Measurements from ENCODE around the gene PRG3. TPM values are rescaled to one million over a fixed set of nuclear protein-coding genes. Genes with fewer than 3 reads are reported as not detected.

PRG3 gene
- total RNA-seq, 1 experiment from 2014 or later = not detected

- Histone ChIP-seq H3K27ac (ENCODE audit: insufficient read length, low read depth, low read length) (no peak overlapping the region), H2AFZ (ENCODE audit: low read length) (peak overlapping the region; percentile 24), H2BK5ac (ENCODE audit: insufficient read length, low read length) (no peak overlapping the region), H3K9me3 (ENCODE audit: control insufficient read depth, low read depth, low read length) (no peaks in the 10 kb centered on the region), H3K4ac (ENCODE audit: low read depth, low read length) (no peak overlapping the region), H3K56ac (ENCODE audit: insufficient read length, low read depth, low read length) (no peak overlapping the region), H3K23ac (ENCODE audit: insufficient read length, low read depth, low read length) (no peak overlapping the region), H4K8ac (replicated peaks; ENCODE audit: insufficient read length, low read depth, low read length) (peak overlapping the region; percentile 9), H3K79me1 (ENCODE audit: insufficient read depth, low read depth, low read length, poor library complexity, severe bottlenecking) (peaks cover 7% of the 10 kb centered on the region), H3K23me2 (ENCODE audit: insufficient read length, low read depth, low read length, poor library complexity, severe bottlenecking) (peaks cover 6% of the 10 kb centered on the region), H2BK12ac (ENCODE audit: insufficient read length, low read depth, low read length) (no peak overlapping the region), H2AK5ac (ENCODE audit: insufficient read length, low read length) (no peak overlapping the region), H3K4me1 (ENCODE audit: insufficient read depth, low read length) (peaks cover 5% of the 10 kb centered on the region; the same call in 1 of the 2 replicates), H4K91ac (ENCODE audit: insufficient read length, low read depth, low read length) (no peak overlapping the region), H3K14ac (ENCODE audit: insufficient read depth, low read length) (peak overlapping the region; percentile 28), H3K4me2 (ENCODE audit: insufficient read depth, insufficient read length, low read length) (peak overlapping the region; percentile 59), H2BK15ac (ENCODE audit: low read depth, low read length) (no peak overlapping the region), H3K18ac (ENCODE audit: insufficient read length, low read depth, low read length) (no peak overlapping the region), H3T11ph (ENCODE audit: low read length) (no peak overlapping the region), H4K5ac (ENCODE audit: insufficient read length, low read depth, low read length) (no peak overlapping the region), H2BK120ac (ENCODE audit: low read depth, low read length, poor library complexity, severe bottlenecking) (no peak overlapping the region), H2BK20ac (ENCODE audit: low read depth, low read length, poor library complexity, severe bottlenecking) (no peak overlapping the region), H3K9ac (ENCODE audit: extremely low read depth, insufficient read length, low read length) (peak overlapping the region; percentile 64), H3K79me2 (ENCODE audit: insufficient read depth, low read length) (peaks cover 10% of the 10 kb centered on the region; the same call in 1 of the 2 replicates), H3K27me3 (ENCODE audit: insufficient read depth, low read length) (no peaks in the 10 kb centered on the region), H4K20me1 (ENCODE audit: control insufficient read depth, insufficient read depth, insufficient read length) (no peaks in the 10 kb centered on the region)
- Mint-ChIP-seq H3K4me3 (peak overlapping the region; percentile 93 to 94), H3K9me3 (no peaks in the 10 kb centered on the region), H3K27me3 (ENCODE audit: low read depth) (peaks cover 21% of the 10 kb centered on the region), H3K4me1 (peaks cover 44 to 50% of the 10 kb centered on the region in 2 experiments), H3K27ac (peak overlapping the region; percentile 96 to 98 (median 98)), H3K36me3 (ENCODE audit: insufficient read depth in 1 of 3, low read depth in 3 of 3) (peaks cover 24 to 39% (median 37%) of the 10 kb centered on the region in 3 experiments)
- TF ChIP-seq, protein P1, sequence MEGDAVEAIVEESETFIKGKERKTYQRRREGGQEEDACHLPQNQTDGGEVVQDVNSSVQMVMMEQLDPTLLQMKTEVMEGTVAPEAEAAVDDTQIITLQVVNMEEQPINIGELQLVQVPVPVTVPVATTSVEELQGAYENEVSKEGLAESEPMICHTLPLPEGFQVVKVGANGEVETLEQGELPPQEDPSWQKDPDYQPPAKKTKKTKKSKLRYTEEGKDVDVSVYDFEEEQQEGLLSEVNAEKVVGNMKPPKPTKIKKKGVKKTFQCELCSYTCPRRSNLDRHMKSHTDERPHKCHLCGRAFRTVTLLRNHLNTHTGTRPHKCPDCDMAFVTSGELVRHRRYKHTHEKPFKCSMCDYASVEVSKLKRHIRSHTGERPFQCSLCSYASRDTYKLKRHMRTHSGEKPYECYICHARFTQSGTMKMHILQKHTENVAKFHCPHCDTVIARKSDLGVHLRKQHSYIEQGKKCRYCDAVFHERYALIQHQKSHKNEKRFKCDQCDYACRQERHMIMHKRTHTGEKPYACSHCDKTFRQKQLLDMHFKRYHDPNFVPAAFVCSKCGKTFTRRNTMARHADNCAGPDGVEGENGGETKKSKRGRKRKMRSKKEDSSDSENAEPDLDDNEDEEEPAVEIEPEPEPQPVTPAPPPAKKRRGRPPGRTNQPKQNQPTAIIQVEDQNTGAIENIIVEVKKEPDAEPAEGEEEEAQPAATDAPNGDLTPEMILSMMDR (conservative IDR thresholded peaks at IDR 0.05) = no peak
- no peak for DNase-seq
- WGBS (ENCODE audit: extremely low coverage, insufficient read length, low lambda C conversion rate) = no CpG with 5 or more reads among the region's 12 CpGs
Observed at GRCh38 chr11:57336111-57336666, 44.8 kb downstream of the PRG3 start.

All from H9 (cell line).